ENCODE measurements around the gene LANCL2.

- no peak for TF ChIP-seq CTCF (IDR thresholded peaks at IDR 0.05)
- TF ChIP-seq POLR2A (IDR thresholded peaks at IDR 0.05): no peak
These were observed 45.6 kb downstream of the LANCL2 start for GRCh38 chr7:55410667-55411239.
